CD4-positive, alpha-beta T cell treated with Interleukin-4 for 1 hour (primary cell): ENCODE measurements around the gene BICD2.
A peak's percentile ranks its signal among the peaks of the same experiment; 100 is the strongest.

Experiments
- DNase-seq, 2 donors: peaks; one replicate each; pipeline ENCODE4 v3.0.0-alpha.2; 2020 to 2022

The BICD2 gene

DNA sequence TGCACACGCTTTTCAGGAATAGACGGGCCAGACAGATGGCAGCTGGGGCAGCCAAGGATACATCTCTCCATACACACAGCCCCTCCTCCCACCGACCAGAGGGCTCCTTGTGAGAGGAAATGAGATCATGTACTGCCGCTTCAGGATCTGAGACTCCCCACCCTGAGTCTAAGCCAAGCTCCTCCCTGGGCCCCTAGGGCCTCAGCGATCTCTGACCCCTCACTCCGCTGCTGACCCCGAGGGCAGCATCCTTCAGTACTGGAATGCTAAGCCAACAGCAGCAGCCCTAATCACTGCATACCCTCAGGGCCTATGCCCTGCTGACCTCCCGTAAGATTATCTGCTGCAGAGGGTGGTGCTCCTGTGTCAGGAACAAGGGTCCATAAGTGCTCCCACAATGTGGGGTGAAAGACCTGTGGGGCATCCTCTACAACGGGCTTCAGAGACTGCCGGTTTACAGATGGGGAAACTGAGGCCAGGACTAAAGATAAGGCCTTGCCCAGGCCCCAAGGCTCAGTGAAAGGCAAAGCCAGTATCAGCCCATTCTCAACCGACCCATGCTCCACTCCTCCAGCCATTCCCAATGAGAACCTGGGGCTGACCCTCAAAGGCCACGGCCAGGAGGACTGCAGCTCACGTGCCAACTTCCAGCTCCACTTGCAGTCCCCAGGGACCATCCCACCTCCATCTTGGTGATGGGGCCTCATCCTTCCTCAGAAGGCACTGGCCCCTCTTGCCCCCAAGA, 37.5 kb downstream of the BICD2 start:
- DNase-seq: no peak

DNA sequence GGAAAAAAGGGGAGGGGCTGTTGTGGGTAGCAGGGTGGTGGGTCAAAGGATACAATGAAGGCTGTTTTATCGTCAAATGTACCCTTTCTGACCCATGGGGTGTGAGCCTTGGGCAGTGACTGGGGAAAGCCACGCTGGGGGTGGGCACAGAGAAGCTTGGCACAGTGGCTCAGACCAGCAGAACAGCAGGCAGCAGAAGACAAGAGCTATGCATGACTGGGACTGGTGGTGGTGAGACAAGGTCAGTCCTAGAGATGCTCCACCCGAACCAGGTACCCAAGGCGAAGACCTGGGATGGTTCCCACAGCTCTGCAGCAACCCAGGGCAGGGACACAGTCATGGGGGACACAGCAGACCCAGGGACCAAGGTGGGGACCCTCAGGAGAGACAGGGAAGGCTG, 38.3 kb downstream of the BICD2 start:
- peak in 1 of 2 donors; percentile 7 for DNase-seq

DNA sequence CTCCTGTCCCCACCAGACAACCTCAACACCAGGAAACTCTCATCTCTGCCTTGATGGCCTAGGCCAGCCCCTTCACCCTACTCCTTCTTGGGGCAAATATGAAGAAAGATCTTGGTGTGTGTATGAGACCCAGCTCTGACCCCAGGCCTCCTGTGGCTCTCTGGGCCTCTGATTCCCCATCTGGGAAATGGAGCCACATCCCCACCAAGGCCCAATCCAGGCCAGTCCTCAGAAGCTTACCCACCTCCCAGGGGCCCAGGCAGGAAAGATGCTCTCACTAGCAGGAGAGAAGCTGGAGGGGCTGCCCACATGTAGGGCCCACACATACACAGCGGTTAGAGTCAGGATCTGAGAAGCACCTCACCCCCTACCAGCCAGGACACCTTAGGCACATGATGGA, 38.9 kb downstream of the BICD2 start:
- peak in 1 of 2 donors; percentile 8 for DNase-seq

DNA sequence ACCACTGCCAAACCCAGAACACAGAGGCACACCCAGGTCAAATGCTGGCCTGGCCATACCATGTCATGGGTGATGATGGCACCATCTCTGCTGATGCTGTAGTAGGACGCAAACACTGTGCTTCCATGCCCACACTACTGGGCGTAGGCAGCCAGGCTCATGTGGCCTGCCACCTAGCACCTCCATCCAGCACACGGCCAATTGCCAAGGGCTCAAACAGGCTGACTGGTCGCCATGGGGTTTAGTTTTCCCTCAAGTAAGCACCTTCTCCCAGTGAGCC, 39.4 kb downstream of the BICD2 start:
- DNase-seq: peak in 1 of 2 donors; percentile 9

DNA sequence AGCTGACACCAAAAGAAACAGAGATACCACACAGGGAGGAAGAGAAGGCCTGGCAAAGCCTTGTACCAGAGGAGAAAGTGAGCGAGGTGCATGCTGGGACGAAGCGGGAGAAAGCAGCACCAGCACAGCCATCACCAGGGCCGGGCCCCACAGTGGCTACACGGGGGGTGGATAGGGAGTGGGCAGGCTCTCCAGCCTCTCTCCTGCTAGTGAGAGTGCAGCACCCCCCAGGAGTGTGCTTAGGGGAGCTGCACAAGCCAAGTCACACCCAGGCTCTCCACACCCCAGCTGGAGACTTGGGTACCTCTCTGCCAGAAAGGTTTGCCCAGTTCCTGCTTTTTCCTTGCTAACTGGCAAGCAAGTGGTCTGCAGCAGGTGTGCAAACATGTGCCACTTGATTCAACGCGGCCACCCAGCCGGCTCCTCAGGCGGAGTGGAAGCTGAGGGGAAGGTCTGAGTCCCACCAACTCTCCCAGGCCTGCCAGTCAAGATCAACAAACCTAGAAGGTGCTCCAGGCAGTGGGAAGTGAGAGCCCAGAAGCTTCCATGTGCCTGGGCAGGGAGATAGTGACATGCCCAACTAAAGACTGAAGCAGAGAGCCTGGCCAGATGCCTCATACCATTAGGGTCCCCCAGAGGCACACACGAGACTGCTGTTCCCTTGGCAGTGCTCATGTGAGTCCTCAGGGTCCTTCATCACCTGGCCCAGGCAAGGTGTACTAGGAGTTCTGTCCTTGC, 39.9 kb downstream of the BICD2 start:
- DNase-seq: no peak

DNA sequence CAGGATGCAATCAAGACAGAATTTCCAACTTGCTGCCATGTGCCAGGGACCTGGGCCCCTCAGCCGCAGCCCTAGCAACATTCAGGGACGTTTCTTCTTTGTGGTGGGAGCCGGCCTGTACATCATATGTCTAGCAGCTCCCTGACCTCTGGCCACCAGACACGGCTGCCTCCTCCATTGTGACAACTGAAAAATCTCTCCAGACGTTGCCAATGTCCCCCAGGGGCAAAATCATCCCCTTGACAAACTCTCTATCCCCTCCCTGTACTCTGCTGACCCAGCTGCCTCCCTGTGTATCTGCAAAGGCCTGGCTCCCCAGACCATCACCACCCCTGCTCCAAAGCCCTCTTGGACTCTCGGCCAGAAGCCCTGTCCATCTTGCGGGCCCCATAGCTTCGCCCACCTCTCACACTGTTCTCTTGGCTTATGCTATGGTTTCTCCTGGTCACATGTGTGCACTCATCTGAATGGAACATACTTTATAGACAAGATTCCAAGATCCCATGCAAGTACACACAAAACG, 40.8 kb downstream of the BICD2 start:
- no peak for DNase-seq

DNA sequence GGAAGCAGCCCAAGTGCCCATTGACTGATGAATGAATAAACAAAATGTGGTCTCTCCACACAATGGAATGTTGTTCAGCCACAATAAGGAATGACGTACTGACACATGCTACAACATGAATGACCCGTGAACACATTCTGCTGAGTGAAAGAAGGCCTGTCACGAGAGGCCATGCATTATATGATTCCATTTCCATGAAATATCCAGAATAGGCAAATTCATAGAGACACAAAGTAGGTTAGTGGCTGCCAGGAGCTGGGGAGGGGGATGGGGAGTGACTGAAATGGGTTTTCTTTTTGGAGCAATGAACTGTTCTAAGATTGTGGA, 41.4 kb downstream of the BICD2 start:
- no peak for DNase-seq

DNA sequence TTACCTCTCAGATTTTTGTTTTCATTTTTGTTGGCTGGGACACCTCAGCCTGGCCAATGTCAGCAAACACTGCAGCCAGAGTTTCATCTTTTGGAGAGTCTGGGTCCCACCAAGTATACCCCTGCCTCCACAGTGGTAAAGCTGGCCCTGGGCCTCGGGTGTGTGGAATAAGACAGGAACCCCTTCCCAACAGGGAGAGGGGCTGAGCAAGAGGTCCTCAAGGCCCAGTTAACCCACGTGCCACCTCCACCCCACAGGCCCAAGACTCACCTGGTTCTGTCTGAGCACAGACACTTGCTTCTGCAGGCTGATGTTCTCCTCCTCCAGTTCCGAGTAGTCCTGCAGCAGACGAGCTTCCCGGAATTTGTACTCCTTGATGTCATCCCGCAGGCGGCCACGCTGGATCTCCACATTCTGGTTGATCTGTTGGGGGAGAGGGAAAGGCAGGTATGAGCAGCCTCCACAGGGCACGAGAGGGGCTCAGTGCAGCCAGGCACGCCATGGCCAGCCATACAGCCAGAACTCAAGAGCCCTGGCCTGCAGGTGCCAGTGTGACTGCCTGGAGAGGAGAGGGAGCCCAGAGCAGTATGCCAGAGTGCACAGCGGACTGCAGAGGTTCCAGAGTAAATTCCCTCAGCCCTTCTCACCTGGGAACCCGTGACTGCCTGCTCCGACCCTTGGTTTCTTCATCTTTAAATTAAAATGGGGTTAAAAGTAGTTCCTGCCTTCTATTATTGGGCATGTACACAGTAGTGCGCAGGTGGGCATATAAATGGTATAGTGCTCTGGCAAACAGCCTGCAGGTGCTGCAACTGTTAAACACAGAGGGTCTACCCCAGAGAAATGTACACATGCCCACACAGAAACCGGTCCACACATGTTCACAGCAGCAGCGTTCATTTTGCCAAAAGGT, 42.0 kb downstream of the BICD2 start:
- no peak for DNase-seq

DNA sequence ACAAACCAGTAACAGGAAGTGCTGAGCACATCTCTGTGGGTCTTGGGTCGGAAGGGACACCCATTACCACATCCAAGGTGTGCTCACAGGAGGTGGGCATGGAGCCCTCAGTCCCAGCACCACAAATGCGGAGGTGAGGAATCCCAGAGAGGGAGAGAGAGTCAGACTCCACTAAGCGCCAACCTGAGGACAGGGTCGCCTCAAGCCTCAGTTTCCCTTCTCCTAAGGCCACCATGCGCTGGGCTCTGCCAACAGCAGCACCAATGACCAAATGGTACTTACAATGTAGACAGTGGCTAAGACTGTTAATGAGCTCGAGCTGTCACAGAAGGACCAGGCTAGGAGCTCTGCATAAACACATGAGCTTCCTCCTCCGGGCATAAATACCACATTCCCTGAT, 43.1 kb downstream of the BICD2 start:
- no peak for DNase-seq

DNA sequence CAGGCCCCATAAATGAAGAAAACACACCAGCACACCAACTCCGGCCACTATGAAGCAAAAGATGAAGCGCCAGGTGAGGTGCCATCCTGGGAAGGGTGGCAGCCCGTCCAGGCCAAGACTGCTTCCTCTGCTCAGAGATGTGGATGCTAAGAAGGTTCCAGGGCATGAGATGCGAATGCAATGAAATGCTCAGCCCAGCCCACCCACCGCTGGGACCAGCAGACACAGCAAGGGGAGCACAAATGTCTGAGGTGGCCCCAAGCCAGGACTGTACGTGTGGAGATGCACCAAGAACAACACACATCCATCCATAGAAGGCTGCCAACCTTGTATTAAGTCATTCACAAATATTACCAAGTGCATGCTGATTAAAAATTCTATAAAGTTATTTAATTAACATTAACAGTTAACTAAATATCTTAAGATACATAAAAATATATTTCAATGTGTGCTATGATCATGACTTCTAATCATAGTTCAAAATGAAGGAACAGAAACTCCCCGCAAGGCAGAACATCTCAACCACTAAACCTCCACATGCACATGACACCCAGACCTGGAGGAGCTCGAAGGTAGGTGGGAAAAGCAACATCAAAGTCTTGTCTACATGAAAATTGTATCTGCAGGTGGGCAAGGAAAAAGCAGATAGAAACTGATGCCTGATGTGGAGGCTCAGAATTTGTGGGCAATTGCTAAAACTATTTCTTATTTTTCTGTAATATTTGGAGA, 43.7 kb downstream of the BICD2 start:
- DNase-seq: no peak

DNA sequence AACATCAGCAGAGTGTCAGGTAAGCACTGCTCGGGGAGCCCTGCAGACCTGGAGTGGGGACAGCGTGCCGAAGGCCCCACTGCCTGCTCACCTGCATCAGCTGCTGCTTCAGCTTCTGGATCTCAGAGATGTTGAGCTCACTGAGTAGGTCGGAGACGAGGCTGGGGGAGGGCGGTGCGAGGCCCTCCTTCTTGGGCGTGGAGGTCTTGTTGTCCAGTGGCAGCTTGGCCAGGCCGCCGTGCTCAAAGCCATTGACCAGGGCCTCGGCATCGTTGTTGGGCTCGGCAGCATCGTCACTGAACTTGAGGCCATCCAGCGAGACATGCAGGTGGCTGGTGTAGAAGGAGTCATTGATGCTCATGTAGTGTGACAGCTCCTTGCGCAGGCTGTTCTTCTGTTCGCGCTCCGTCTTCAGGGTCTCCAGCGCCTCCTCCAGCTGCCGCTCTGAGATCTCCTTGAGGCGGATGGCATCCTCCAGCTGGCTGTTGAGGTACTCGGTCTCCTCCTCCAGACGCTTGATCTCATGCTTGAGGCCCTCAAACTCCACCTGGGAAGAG, 44.3 kb downstream of the BICD2 start:
- no peak for DNase-seq

DNA sequence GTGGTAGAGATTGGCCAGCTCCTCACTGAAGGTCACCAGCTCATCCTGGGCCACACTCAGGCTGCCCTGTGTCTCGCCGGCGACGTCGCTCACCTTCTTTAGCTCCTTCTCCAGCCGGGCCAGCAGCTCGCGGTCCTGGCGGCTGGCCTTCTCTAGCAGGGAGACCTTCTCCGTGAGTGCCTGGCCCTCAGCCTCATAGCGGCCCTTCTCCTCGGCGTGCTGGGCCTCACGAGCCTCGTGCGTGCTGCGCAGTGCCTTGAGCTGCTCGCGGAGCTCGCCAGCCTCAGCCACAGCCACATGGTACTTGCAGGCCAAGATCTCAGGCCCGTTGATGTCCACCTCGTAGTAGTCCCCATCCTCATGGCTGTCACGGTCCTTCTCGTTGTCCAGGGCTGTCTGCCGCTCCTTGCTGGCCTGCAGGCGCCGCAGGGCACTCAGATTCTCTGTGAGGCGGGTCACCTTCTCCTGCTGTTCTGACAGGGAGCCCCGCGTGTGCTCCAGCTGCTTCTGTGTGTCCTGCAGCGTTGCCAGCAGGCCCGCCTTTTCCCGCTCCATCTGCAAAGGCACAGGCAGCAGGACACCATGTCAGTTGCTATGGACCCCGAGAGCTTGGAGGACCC, 45.5 kb downstream of the BICD2 start:
- DNase-seq: no peak

DNA sequence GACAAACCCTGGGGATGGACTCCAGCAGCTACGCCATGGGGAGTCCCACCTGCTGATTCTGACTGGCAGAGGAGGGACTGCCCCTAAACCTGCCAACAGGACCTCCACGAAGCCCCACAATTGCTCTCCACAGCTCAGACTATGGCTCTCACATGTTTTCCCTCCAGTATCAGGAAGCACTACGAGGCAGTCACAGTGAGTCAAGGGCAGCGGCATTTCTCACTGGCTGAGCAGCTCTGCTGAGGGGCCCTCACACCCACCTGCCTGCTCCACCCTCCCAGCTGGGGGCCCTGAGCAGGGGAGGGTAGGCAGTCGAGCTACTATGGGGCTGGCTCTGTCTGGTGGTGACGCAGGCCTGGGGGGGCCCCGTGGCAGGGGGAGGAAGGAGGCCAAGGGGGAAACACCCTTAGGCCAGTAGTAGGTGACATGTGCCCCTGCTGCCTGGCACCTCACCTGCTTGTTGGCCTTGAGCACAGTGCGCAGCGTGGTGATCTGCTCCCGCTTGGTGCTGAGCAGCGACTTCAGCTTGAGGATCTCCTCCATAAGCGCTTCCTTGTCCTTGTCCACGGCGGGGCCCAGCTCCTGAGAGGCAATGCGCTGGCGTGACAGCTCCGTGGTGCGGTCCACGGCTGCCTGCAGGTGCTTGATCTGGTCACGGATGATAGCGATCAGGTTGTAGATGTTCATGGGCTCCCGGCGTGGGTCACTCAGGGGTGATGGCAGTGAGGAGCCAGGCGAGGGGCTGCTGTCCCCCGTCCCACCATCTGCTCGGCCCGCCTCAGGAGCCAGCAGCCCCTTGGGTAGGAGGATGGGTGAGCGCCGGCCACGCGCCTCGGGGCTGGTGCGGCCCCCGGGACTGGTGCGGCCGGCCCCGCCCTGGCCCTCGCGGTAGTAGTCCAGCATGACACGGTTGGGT, 46.3 kb downstream of the BICD2 start:
- no peak for DNase-seq

DNA sequence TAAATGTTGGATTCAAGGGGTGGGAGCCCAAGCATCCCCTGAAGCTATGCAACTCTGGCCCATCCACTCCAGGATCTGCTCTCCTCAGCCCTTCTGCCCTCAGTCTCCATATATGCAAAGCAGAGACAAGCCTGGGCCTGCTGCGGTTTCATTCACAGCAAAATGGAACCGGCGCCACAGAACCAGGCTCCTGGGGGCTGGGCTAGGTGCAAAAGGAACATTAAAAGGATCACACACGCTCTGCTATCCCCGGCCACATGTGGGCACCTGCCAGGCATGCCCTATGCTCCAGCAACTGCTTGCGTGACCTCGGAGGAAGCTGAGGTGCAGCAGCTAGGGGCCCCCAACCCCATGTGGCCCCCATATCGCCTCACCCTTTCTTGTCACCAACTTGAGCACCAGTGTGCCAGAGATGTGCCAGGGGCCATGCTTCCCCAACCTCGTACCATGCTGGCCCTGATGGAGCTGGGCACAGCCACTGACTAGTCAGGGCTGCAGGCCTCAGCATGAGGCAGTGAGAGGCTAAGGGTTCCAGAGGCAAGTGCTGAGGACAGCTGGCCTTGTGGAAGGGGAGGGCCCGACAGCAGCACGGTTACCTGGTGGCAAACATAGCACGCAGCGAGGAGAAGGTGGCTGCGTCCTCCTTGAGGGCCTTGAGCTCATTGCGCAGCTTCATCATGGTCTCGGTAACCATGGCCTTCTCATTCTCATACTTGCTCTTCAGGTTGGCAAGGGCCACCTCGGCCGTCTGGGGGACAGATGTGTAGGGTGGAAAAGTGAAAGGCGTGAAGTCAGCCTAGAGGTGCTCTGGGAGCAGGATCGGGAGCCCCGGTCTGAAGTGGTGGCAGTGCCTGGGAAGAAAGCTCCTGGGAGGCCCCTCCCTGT, 47.2 kb downstream of the BICD2 start:
- no peak for DNase-seq

DNA sequence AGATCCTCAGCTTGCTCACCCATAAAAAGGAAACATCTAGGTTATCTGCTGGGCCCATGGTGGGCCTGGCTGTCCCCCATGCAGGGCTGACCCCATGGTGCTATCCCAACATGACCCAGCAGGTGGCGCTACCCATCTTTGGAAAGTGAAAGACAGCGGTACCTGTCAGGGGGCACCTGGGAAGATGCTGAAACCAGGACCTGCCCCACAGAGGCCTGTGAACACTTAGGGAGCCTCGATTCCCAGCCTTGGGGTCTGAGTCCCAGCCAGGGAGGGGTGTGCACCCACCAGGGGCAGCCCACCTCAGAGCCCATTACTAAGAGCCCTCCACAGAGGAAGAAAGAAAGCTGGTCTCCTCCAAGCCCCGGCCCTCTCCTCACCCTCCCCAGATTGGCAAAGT, 48.1 kb downstream of the BICD2 start:
- peak; percentile 72 to 81 for DNase-seq

DNA sequence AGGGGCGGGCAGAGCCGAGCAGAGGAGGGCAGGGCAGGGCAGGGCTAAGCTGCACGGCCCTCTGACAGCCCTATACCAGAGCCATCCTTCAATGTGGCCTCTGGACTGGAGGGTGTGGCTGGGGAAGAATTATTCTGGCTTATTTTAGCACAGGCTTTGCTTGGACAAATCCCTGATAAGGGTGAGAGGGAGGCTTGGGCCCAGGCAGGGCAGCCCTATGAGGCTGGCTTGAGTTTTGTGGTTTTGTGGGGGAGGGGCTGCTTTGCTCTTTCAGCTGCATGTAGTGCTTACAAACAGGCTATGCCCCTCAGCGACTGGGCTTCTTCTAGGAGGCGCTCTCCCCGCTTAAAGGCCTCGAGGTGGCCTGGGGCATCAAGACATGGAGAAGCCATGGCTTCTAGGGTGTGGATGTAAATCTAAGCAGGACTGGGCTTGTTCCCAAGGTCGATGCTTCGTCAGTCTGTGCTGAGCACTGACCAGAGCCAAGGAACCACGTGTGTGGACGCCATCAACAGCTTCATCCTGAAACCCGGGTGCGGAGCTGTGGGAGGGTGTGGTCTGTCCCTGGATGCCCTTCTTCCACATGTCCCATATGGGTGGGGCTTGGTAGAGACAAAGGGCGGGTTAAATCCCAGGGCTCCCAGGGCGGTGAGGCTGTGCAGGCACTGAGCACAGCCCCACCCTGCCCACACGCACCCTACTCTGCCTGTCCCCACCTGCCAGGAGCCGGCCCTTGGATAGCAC, 49.0 kb downstream of the BICD2 start:
- no peak for DNase-seq

DNA sequence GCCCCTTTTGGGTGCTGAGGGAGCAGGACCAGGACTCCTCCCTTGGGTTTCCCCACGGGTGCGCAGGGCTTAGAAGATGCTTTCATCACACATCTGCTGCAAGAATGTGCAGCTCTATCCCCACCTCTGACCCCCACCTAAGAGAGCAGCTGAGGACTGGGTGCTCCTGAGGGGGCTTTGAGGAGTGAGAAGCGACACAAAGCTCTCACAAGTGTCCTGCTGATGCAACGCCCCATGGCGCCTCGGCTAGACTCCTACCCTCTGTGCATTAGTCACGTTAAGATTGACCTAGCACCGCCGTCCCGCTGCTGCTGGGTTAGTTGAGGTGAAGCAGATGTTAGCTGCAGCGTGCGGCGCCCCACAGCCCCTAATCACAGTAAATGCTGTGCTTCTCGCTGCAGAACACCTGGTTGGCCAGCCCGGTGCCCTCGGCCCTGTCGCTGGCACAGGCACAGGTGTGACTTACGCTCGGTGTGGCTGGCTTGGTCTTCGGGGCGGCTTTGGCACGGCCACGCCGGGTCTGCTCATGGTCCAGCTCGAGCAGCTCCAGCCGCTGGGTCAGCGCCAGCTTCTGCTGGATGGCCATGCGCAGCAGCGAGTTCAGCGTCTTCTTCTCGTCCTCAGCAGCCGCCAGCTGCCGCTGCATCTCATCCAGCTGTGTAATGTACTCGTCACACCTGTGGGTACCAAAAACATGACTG, 49.7 kb downstream of the BICD2 start:
- DNase-seq: no peak

DNA sequence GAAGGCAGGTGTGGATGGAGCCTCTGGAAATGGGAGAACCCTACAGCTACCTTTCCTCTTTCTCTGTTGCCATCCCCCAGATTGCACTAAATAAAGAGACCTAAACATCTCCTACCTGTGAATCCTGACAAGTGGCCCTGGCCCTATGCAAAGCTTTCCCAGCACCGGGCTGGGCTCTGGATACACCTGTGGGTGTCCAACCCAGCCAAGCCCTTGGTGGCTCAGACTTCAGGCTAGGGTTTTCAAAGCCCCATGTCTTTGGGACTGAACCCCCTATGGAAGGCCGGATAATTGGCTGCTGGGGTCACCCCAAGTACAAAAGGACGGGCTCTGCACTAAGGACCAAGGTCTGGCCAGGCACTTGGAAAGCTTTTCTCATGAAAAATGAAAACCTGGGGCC, 50.6 kb downstream of the BICD2 start:
- no peak for DNase-seq

DNA sequence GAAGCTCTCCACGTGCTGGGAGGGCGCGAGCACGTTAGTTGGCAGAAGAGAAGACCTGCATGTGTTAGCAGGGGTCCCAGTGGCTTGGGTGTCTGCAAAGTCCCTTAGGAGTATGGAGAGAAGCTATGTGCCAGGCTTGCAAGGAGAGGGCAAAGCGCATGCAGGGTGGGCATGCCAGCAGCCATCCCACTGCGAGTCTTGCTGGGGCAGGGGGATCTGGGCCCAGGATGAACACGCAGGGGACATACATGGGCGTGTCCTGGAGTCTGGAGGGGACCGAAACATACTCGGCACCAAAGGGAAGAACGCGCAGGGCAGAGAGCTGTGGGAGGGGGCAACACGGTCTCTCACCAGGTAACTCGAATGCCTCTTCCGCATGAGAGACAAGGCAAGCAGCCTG, 51.1 kb downstream of the BICD2 start:
- DNase-seq: no peak
